Liver (tissue), 9 donors: ENCODE data around the gene TNFAIP3. TPM values are rescaled to one million over a fixed set of nuclear protein-coding genes. Genes with fewer than 3 reads are reported as not detected.

Experiments used
- DNase-seq: peaks from one replicate; pipeline ENCODE4 v3.0.0-alpha.2; 2017; ENCODE audit warnings: low spot score
- H3K27ac ChIP-seq, 2 donors: one replicate each; pipeline ENCODE4 v1.7.0; 2013; ENCODE audit warnings: inconsistent platforms in 2 of 2, low read length in 2 of 2, control low read depth in 1 of 2, low read depth in 1 of 2, mild to moderate bottlenecking in 1 of 2
- H3K27me3 ChIP-seq, 4 donors: one replicate each; pipeline versions ENCODE4 v1.6.1 to v1.7.0; 2013; ENCODE audit warnings: low read length in 3 of 4, inconsistent platforms in 1 of 4, mild to moderate bottlenecking in 1 of 4, moderate library complexity in 1 of 4; ENCODE audit not compliant: control insufficient read depth in 4 of 4, insufficient read depth in 4 of 4
- H3K36me3 ChIP-seq, 4 donors: one replicate each; pipeline versions ENCODE4 v1.6.1 to v1.7.0; 2013; ENCODE audit warnings: low read length in 3 of 4, mild to moderate bottlenecking in 3 of 4, low read depth in 1 of 4, moderate library complexity in 1 of 4; ENCODE audit not compliant: control insufficient read depth in 4 of 4, insufficient read depth in 3 of 4
- H3K4me1 ChIP-seq, 4 donors: one replicate each; pipeline versions ENCODE4 v1.6.1 to v1.7.0; 2013; ENCODE audit warnings: low read length in 3 of 4, mild to moderate bottlenecking in 3 of 4, moderate library complexity in 1 of 4; ENCODE audit not compliant: control insufficient read depth in 4 of 4, insufficient read depth in 4 of 4
- H3K4me3 ChIP-seq, 3 donors: one replicate each; pipeline versions ENCODE4 v1.6.1 to v1.7.0; 2013; ENCODE audit warnings: low read length in 3 of 3, control low read depth in 1 of 3, low read depth in 1 of 3, mild to moderate bottlenecking in 1 of 3
- H3K9ac ChIP-seq, 2 donors: one replicate each; pipeline ENCODE4 v1.7.0; 2013; ENCODE audit warnings: low read length in 2 of 2, mild to moderate bottlenecking in 2 of 2, moderate library complexity in 2 of 2, control low read depth in 1 of 2, low read depth in 1 of 2
- H3K9me3 ChIP-seq, 4 donors: one replicate each; pipeline versions ENCODE4 v1.6.1 to v1.7.0; 2013; ENCODE audit warnings: low read length in 3 of 4; ENCODE audit not compliant: control insufficient read depth in 4 of 4
- FOXA1 ChIP-seq: IDR thresholded peaks from 2 replicates; pipeline ENCODE4 v1.6.1; 2016; ENCODE audit warnings: antibody characterized with exemption
- GABPA ChIP-seq, 2 donors: IDR thresholded peaks in 1 of 2; conservative IDR thresholded peaks in 1 of 2; 2 replicates each; pipeline ENCODE4 v1.6.1; 2016; ENCODE audit warnings: antibody characterized with exemption in 2 of 2, mild to moderate bottlenecking in 1 of 2, moderate library complexity in 1 of 2
- JUND ChIP-seq, 2 donors: IDR thresholded peaks; 2 replicates each; pipeline ENCODE4 v1.6.1; 2016; ENCODE audit warnings: antibody characterized with exemption in 2 of 2
- NR2F2 ChIP-seq: IDR thresholded peaks from 2 replicates; pipeline ENCODE4 v1.6.1; 2016; ENCODE audit warnings: antibody characterized with exemption
- RXRA ChIP-seq, 2 donors: IDR thresholded peaks; 2 replicates each; pipeline ENCODE4 v1.6.1; 2017 to 2018; ENCODE audit warnings: antibody characterized with exemption in 2 of 2, mild to moderate bottlenecking in 1 of 2
- SP1 ChIP-seq: IDR thresholded peaks from 2 replicates; pipeline ENCODE4 v1.6.1; 2018; ENCODE audit warnings: antibody characterized with exemption, mild to moderate bottlenecking
- TAF1 ChIP-seq: conservative IDR thresholded peaks from 2 replicates; pipeline ENCODE4 v1.6.1; 2016; ENCODE audit warnings: antibody characterized with exemption, mild to moderate bottlenecking
- YY1 ChIP-seq: IDR thresholded peaks from 2 replicates; pipeline ENCODE4 v1.6.1; 2016; ENCODE audit warnings: antibody characterized with exemption, mild to moderate bottlenecking
- WGBS: extraction: QIAGEN DNeasy Blood & Tissue Kit; methylation state at CpG from one replicate; pipeline ENCODE4 v1.1.7; 2013; 5-methylcytosine and 5-hydroxymethylcytosine counted together
- polyA plus RNA-seq, 2 donors: library from polyadenylated mRNA; stranded (reverse) in 1 of 2; unstranded in 1 of 2; fragments of 200-250 nt in 1 of 2; fragments of >200 nt in 1 of 2; fragmentation: Nextera tagmentation in 1 of 2; extraction: Ambion mirVana in 1 of 2; gene quantifications; one replicate each; pipeline versions ENCODE4 v1.2.1 to v1.2.3, GENCODE V29; 2013 to 2015
- total RNA-seq, 2 donors: library from RNA; depleted of rRNA; stranded (reverse); fragments of >200 nt; gene quantifications; one replicate each; pipeline ENCODE4 v1.2.3, GENCODE V29; 2014
- TF ChIP-seq, protein P1 (sequence below): IDR thresholded peaks from 2 replicates; pipeline ENCODE4 v1.6.1; 2016; ENCODE audit warnings: antibody characterized with exemption
- TF ChIP-seq, protein P2 (sequence below): IDR thresholded peaks from 2 replicates; pipeline ENCODE4 v1.6.1; 2016; ENCODE audit warnings: antibody characterized with exemption, mild to moderate bottlenecking
- TF ChIP-seq, protein P3 (sequence below): fragments of 150-350 bp; IDR thresholded peaks from 2 replicates; pipeline ENCODE4 v1.5.1; 2017; ENCODE audit warnings: improper control_type of control experiment, low read depth, low read length; ENCODE audit not compliant: missing input control
- TF ChIP-seq, protein P4 (sequence below): IDR thresholded peaks from 2 replicates; pipeline ENCODE4 v1.6.1; 2016; ENCODE audit warnings: antibody characterized with exemption
- donor health status: healthy.
- donor health status: healthy.
- donor health status: healthy.
- donor health status: healthy.
- donor health status: healthy.

Gene TNFAIP3
- total and polyA plus RNA-seq, 4 donors: 4.5 to 8.0 (median 6.7) TPM

DNA sequence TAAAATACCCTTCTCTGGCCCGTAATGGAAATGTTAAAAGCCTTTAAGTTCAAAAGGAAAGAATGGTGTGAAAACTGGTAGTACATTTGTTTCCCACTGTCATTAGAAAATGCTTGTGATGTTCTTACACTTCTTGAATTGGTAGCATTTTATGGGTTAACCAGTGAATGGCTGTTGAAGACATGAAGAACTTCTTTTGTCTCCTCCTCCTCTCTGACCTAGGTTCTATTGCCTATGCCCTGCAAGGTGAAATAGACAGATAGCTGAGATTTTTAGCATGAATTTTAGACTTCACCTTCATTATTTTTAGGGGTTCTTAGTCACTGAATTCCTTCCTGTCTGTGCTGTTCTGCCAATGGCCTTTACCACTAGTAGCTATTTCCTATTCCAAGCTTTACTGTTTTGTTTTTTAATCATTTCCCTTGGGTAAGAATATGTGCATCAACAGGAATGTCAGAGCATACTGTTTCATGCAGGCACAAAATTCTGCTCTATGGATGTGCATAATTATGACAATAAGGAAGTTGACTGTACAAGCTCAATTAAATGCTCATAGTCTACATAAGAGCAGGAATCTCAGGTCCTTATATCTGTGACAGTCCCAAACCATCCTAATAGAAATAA, 4.9 kb downstream of the TNFAIP3 start (continued):
- TF ChIP-seq FOXA1 (no peak), YY1 (no peak)
- TF ChIP-seq, protein P1, sequence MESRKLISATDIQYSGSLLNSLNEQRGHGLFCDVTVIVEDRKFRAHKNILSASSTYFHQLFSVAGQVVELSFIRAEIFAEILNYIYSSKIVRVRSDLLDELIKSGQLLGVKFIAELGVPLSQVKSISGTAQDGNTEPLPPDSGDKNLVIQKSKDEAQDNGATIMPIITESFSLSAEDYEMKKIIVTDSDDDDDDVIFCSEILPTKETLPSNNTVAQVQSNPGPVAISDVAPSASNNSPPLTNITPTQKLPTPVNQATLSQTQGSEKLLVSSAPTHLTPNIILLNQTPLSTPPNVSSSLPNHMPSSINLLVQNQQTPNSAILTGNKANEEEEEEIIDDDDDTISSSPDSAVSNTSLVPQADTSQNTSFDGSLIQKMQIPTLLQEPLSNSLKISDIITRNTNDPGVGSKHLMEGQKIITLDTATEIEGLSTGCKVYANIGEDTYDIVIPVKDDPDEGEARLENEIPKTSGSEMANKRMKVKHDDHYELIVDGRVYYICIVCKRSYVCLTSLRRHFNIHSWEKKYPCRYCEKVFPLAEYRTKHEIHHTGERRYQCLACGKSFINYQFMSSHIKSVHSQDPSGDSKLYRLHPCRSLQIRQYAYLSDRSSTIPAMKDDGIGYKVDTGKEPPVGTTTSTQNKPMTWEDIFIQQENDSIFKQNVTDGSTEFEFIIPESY: no peak

DNA sequence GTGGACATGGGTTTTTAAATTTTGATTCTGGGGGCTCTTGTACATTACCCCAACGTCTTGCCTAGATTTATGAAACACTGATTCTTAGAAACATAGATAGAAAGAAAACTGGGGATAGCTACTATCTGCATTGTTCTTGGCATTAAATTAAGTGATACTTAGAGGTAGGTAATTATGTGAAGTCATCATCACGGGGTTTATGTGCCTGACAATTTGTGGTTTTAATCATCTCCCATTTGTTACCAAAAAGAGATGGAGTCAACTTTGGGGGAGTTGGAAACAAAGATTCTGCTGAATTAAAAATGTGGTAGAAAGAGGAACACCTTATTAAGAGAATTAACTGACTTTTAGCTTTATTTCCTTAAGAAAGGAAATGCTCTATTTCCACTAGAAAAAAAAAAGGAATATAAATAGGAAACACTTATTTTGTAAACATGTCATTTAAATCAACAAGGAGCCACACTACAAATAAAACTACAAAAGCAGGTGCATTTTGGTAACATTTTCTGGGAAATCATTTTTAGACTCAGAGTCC, 5.6 kb downstream of the TNFAIP3 start:
- Histone ChIP-seq H3K36me3 (peaks cover 2 to 35% (median 25%) of the 10 kb centered on the region in 4 donors), H3K9ac (peak overlapping the region in 1 of 2 donors; percentile 34), H3K4me3 (no peak overlapping the region), H3K4me1 (peaks cover 9 to 59% (median 28%) of the 10 kb centered on the region in 4 donors), H3K27me3 (no peaks in the 10 kb centered on the region), H3K27ac (peak overlapping the region; percentile 18 to 54), H3K9me3 (no peaks in the 10 kb centered on the region)
- no peak for DNase-seq
- WGBS: 84% methylated on average over 2 of the region's 2 CpGs
- TF ChIP-seq, protein P2, sequence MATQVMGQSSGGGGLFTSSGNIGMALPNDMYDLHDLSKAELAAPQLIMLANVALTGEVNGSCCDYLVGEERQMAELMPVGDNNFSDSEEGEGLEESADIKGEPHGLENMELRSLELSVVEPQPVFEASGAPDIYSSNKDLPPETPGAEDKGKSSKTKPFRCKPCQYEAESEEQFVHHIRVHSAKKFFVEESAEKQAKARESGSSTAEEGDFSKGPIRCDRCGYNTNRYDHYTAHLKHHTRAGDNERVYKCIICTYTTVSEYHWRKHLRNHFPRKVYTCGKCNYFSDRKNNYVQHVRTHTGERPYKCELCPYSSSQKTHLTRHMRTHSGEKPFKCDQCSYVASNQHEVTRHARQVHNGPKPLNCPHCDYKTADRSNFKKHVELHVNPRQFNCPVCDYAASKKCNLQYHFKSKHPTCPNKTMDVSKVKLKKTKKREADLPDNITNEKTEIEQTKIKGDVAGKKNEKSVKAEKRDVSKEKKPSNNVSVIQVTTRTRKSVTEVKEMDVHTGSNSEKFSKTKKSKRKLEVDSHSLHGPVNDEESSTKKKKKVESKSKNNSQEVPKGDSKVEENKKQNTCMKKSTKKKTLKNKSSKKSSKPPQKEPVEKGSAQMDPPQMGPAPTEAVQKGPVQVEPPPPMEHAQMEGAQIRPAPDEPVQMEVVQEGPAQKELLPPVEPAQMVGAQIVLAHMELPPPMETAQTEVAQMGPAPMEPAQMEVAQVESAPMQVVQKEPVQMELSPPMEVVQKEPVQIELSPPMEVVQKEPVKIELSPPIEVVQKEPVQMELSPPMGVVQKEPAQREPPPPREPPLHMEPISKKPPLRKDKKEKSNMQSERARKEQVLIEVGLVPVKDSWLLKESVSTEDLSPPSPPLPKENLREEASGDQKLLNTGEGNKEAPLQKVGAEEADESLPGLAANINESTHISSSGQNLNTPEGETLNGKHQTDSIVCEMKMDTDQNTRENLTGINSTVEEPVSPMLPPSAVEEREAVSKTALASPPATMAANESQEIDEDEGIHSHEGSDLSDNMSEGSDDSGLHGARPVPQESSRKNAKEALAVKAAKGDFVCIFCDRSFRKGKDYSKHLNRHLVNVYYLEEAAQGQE: no peak
- TF ChIP-seq NR2F2 (no peak), RXRA (IDR thresholded peaks at IDR 0.05) (no peak), SP1 (no peak), TAF1 (no peak), GABPA (IDR thresholded peaks at IDR 0.05 in 1 of 2, conservative IDR thresholded peaks at IDR 0.05 in 1 of 2) (no peak), JUND (IDR thresholded peaks at IDR 0.05) (no peak)
- TF ChIP-seq, protein P3, sequence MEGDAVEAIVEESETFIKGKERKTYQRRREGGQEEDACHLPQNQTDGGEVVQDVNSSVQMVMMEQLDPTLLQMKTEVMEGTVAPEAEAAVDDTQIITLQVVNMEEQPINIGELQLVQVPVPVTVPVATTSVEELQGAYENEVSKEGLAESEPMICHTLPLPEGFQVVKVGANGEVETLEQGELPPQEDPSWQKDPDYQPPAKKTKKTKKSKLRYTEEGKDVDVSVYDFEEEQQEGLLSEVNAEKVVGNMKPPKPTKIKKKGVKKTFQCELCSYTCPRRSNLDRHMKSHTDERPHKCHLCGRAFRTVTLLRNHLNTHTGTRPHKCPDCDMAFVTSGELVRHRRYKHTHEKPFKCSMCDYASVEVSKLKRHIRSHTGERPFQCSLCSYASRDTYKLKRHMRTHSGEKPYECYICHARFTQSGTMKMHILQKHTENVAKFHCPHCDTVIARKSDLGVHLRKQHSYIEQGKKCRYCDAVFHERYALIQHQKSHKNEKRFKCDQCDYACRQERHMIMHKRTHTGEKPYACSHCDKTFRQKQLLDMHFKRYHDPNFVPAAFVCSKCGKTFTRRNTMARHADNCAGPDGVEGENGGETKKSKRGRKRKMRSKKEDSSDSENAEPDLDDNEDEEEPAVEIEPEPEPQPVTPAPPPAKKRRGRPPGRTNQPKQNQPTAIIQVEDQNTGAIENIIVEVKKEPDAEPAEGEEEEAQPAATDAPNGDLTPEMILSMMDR: no peak
- TF ChIP-seq, protein P4, sequence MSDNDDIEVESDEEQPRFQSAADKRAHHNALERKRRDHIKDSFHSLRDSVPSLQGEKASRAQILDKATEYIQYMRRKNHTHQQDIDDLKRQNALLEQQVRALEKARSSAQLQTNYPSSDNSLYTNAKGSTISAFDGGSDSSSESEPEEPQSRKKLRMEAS: no peak
